Activated naive CD4-positive, alpha-beta T cell treated with anti-CD3 and anti-CD28 coated beads for 36 hours (primary cell): ENCODE data around the gene AREG. TPM values are rescaled to one million over a fixed set of nuclear protein-coding genes. Genes with fewer than 3 reads are reported as not detected.

Experiments
- CTCF ChIA-PET: fragments of 350-600 bp; sonication (Branson Sonifier 250); formaldehyde crosslinking; loops from one replicate; lab custom pipeline; 2021; ENCODE audit warnings: antibody characterized with exemption; lab: Charles Lee
- DNase-seq: peaks from one replicate; pipeline ENCODE4 v3.0.0-alpha.2; 2020
- H3K27ac Mint-ChIP-seq: one replicate; pipeline ENCODE4 v1.8.0; 2021; ENCODE audit warnings: mild to moderate bottlenecking, mixed read lengths
- H3K27me3 Mint-ChIP-seq: one replicate; pipeline ENCODE4 v1.8.0; 2021; ENCODE audit warnings: low read depth, mixed read lengths
- H3K36me3 Mint-ChIP-seq: one replicate; pipeline ENCODE4 v1.8.0; 2021; ENCODE audit warnings: low read depth, mixed read lengths
- H3K4me1 Mint-ChIP-seq: one replicate; pipeline ENCODE4 v1.8.0; 2021; ENCODE audit warnings: low read depth, mixed read lengths
- H3K4me3 Mint-ChIP-seq: one replicate; pipeline ENCODE4 v1.8.0; 2021; ENCODE audit warnings: mild to moderate bottlenecking, moderate library complexity, mixed read lengths
- H3K9me3 Mint-ChIP-seq: one replicate; pipeline ENCODE4 v1.8.0; 2021; ENCODE audit warnings: mixed read lengths
- intact Hi-C: fragments of 100-400 bp; cut with micrococcal nuclease; formaldehyde crosslinking; loops from one replicate; pipeline ENCODE4 v1.15.1; 2023
- total RNA-seq, 2 experiments: library from RNA; stranded (reverse); gene quantifications; one replicate each; pipeline ENCODE4 v1.2.3, GENCODE V29; 2021

Gene AREG
- total RNA-seq, 2 experiments from 2014 or later: 1.5 to 2.1 TPM

DNA sequence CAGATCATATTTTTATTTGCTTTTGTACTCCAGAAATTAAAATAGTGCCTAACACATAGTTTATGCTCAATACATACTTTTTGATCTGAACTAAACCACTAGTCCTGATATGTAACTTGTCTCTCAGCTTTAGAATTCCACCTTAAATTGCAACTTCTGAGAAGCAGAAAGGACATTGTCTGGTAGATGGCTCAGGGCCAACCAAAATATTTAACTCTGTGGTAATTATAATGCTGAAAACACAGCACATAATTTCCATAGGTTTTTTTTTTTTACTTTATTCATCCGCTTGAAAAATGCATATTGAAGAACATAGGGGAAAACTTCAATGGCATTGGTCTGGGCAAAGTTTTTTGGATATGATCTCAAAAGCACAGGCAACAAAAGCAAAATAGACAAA lies 59.3 kb downstream of the AREG start:
- CTCF ChIA-PET: interaction anchor here (0.6 kb wide), 1 partner anchor 11 kb away, joined by 3 read pairs; no protein-coding TSS in a partner anchor
- no peak overlapping the region for H3K4me3 Mint-ChIP-seq
- no peaks in the 10 kb centered on the region for H3K4me1 Mint-ChIP-seq
- intact Hi-C loops: no loop called here
- no peak overlapping the region for H3K27ac Mint-ChIP-seq
- no peaks in the 10 kb centered on the region for H3K36me3 Mint-ChIP-seq
- peaks cover 32% of the 10 kb centered on the region for H3K27me3 Mint-ChIP-seq
- DNase-seq: no peak
- H3K9me3 Mint-ChIP-seq: no peaks in the 10 kb centered on the region

Other genes starting within 250 kb of the AREG start
- gene EPGN, start 136.7 kb upstream of the AREG start, total RNA-seq: not detected
- not detected for gene EREG, start 80.0 kb upstream of the AREG start, total RNA-seq